ENCODE measurements around the gene CIAO1. TPM values are rescaled to one million over a fixed set of nuclear protein-coding genes. Genes with fewer than 3 reads are reported as not detected.

Gene CIAO1
- polyA plus RNA-seq, 10 donors: 32.5 to 49.9 (median 43.9) TPM

DNA sequence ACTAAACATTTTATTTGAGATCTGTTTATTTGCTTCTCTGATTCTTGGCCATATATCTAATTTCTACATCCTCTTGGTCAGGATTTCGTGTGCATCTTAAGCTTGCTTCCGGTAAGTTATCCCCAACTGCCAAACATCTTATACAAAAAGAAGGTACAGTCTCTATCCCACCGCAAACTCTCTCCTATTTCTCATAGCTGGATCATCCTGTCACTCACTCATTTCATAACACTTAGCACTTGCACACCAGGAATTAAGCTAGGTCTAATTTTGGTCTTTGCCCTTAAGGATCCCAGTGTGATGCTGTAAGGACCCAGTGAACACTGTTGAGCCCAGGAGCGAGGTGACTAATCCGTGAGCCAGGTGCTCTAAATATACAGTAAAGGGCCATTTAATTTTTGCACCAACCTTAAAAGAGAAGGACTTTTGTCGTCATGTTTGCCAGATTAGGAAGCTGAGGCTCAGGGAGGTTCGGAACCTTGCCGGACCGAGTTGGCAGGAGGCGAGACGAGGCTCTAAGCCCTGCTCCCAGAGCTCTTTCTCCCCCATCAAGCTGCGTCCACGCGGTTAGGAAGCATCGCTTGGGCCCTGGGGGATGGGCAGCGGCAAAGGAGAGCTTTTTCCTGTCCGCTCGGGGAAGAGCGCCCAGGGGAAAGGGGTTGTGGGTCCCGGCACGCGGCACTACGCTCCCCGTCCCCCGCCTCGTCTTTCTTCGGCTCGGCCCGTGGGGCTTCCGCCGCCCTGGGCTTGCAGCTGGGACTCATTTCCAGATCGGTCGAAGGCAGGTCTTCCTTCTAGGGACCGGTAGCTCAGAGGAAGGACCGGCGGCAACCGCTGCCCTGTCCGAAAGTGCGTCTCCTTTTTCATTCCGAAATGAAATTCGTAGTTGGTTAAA is 55.0 kb downstream of the CIAO1 start:
- peak in 1 of 3 donors; percentile 56 for DNase-seq

Other genes with a start within 250 kb of the CIAO1 start
- 1 to 10 TPM; 2.2 to 9.0 (median 5.2) TPM for gene GPAT2, start 231.3 kb upstream of the CIAO1 start, polyA plus RNA-seq (ENCODE audit: insufficient read length in 10 of 10)
- gene ADRA2B, start 149.7 kb upstream of the CIAO1 start, polyA plus RNA-seq (ENCODE audit: insufficient read length in 10 of 10): 1 to 10 TPM; 1.9 to 3.8 (median 3.0) TPM
- gene ASTL, start 127.7 kb upstream of the CIAO1 start, polyA plus RNA-seq (ENCODE audit: insufficient read length in 10 of 10): under 1 TPM in 5 of 10 donors, not detected in 5; 0.11 to 0.23 (median 0.18) TPM
- 10 to 100 TPM in 1 of 10 donors, 1 to 10 TPM in 9; 2.5 to 10.3 (median 4.4) TPM for gene DUSP2, start 120.8 kb upstream of the CIAO1 start, polyA plus RNA-seq (ENCODE audit: insufficient read length in 10 of 10)
- 100 to 1,000 TPM in 6 of 10 donors, 10 to 100 TPM in 4; 82.6 to 152 (median 105) TPM for gene STARD7, start 57.4 kb upstream of the CIAO1 start, polyA plus RNA-seq (ENCODE audit: insufficient read length in 10 of 10)
- 10 to 100 TPM; 23.7 to 31.1 (median 25.3) TPM for gene TMEM127, start 228 bp upstream of the CIAO1 start, polyA plus RNA-seq (ENCODE audit: insufficient read length in 10 of 10)
- 100 to 1,000 TPM in 2 of 10 donors, 10 to 100 TPM in 8; 78.0 to 108 (median 89.2) TPM for gene SNRNP200, start 39.3 kb downstream of the CIAO1 start, polyA plus RNA-seq (ENCODE audit: insufficient read length in 10 of 10)
- gene ITPRIPL1, start 59.1 kb downstream of the CIAO1 start, polyA plus RNA-seq (ENCODE audit: insufficient read length in 10 of 10): 1 to 10 TPM; 2.3 to 6.0 (median 3.3) TPM
- gene NCAPH, start 69.5 kb downstream of the CIAO1 start, polyA plus RNA-seq (ENCODE audit: insufficient read length in 10 of 10): 10 to 100 TPM in 4 of 10 donors, 1 to 10 TPM in 6; 7.0 to 17.9 (median 9.6) TPM
- gene NEURL3, start 239.1 kb downstream of the CIAO1 start, polyA plus RNA-seq (ENCODE audit: insufficient read length in 10 of 10): under 1 TPM in 7 of 10 donors, not detected in 3; 0.09 to 0.39 (median 0.18) TPM